ENCODE results near the gene MOV10L1. TPM values are rescaled to one million over a fixed set of nuclear protein-coding genes. Genes with fewer than 3 reads are reported as not detected.

MOV10L1 gene
- total and polyA plus RNA-seq, 2 donors from 2014 or later = 0.38 to 0.62 TPM

DNA sequence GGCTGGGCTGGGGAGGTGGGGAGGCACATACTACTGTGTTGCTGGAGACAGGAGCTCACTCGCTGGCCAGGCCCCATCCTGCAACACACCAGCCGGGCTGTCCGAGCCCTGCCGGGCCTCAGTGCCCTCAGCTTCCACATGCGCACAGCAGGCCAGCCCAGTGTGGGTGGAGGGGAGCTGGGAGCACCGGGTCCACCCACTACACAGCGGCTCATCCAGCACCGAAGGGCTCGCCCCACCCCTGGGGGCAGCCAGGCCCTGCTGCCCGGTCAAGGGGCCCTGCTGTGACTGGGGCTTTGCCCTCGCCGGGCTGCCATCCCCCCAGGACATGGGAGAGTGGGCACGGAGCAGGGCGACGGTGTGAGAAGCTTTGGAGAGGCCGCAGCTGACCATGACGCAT is 41.0 kb upstream of the MOV10L1 start:
- H3K9ac ChIP-seq (ENCODE audit: low read length in 3 of 3) = no peak overlapping the region
- TF ChIP-seq CTCF (IDR thresholded peaks at IDR 0.05; ENCODE audit: borderline replicate concordance, extremely low read depth, insufficient read depth) = no peak
- intact Hi-C loops (cut with DNase I) = no loop called here

GRCh38 chr22:50049299-50050195 is 40.3 kb upstream of the MOV10L1 start:
- intact Hi-C loops (cut with DNase I) = no loop called here
- TF ChIP-seq CTCF (IDR thresholded peaks at IDR 0.05; ENCODE audit: borderline replicate concordance, extremely low read depth, insufficient read depth) = no peak
- Histone ChIP-seq H3K9ac (ENCODE audit: low read length in 3 of 3) (no peak overlapping the region), H3K9me3 (ENCODE audit: control insufficient read depth in 2 of 3, insufficient read depth in 1 of 3, low read length in 3 of 3) (no peaks in the 10 kb centered on the region), H3K27ac (ENCODE audit: low read depth in 2 of 2, low read length in 2 of 2) (no peak overlapping the region), H3K27me3 (ENCODE audit: control insufficient read depth, insufficient read depth, low read length) (no peaks in the 10 kb centered on the region), H3K36me3 (ENCODE audit: control insufficient read depth in 2 of 3, insufficient read depth in 3 of 3, low read length in 3 of 3) (no peaks in the 10 kb centered on the region), H3K4me1 (ENCODE audit: control insufficient read depth in 2 of 3, insufficient read depth in 2 of 3, low read depth in 1 of 3, low read length in 3 of 3) (no peaks in the 10 kb centered on the region), H3K4me3 (ENCODE audit: low read length in 3 of 3) (no peak overlapping the region)
- peak in 2 of 5 donors; percentile 48 to 51 for DNase-seq
- FAIRE-seq = no peak

More for the DNA sequence above, 41.0 kb upstream of the MOV10L1 start:
- no peaks in the 10 kb centered on the region for H3K4me1 ChIP-seq (ENCODE audit: control insufficient read depth in 2 of 3, insufficient read depth in 2 of 3, low read depth in 1 of 3, low read length in 3 of 3)
- H3K9me3 ChIP-seq (ENCODE audit: control insufficient read depth in 2 of 3, insufficient read depth in 1 of 3, low read length in 3 of 3) = no peaks in the 10 kb centered on the region
- FAIRE-seq (no peak), DNase-seq (peak in 2 of 5 donors; percentile 38 to 44)
- H3K36me3 ChIP-seq (ENCODE audit: control insufficient read depth in 2 of 3, insufficient read depth in 3 of 3, low read length in 3 of 3) = no peaks in the 10 kb centered on the region
- no peaks in the 10 kb centered on the region for H3K27me3 ChIP-seq (ENCODE audit: control insufficient read depth, insufficient read depth, low read length)
- H3K27ac ChIP-seq (ENCODE audit: low read depth in 2 of 2, low read length in 2 of 2) = no peak overlapping the region
- H3K4me3 ChIP-seq (ENCODE audit: low read length in 3 of 3) = no peak overlapping the region

GRCh38 chr22:50051930-50052329 is 37.9 kb upstream of the MOV10L1 start:
- Histone ChIP-seq H3K9ac (ENCODE audit: low read length in 3 of 3) (no peak overlapping the region), H3K36me3 (ENCODE audit: control insufficient read depth in 2 of 3, insufficient read depth in 3 of 3, low read length in 3 of 3) (no peaks in the 10 kb centered on the region), H3K27ac (ENCODE audit: low read depth in 2 of 2, low read length in 2 of 2) (no peak overlapping the region), H3K9me3 (ENCODE audit: control insufficient read depth in 2 of 3, insufficient read depth in 1 of 3, low read length in 3 of 3) (no peaks in the 10 kb centered on the region), H3K4me1 (ENCODE audit: control insufficient read depth in 2 of 3, insufficient read depth in 2 of 3, low read depth in 1 of 3, low read length in 3 of 3) (no peaks in the 10 kb centered on the region), H3K4me3 (ENCODE audit: low read length in 3 of 3) (no peak overlapping the region), H3K27me3 (ENCODE audit: control insufficient read depth, insufficient read depth, low read length) (no peaks in the 10 kb centered on the region)
- intact Hi-C loops (cut with DNase I) = no loop called here
- DNase-seq (peak in 1 of 5 donors; percentile 37), FAIRE-seq (no peak)
- TF ChIP-seq CTCF (IDR thresholded peaks at IDR 0.05; ENCODE audit: borderline replicate concordance, extremely low read depth, insufficient read depth) = no peak

Data from kidney (tissue), 14 donors.